Measurements from ENCODE around the gene TMEM223.
"Not testable (repeated sequence)": the region's sequence is repeated elsewhere in the genome, so short reads cannot be mapped to it uniquely, and the experiment has no call there.

The TMEM223 gene

GRCh38 chr11:62801071-62801470 lies 9.3 kb upstream of the TMEM223 start:
- DNase-seq = no peak

DNA sequence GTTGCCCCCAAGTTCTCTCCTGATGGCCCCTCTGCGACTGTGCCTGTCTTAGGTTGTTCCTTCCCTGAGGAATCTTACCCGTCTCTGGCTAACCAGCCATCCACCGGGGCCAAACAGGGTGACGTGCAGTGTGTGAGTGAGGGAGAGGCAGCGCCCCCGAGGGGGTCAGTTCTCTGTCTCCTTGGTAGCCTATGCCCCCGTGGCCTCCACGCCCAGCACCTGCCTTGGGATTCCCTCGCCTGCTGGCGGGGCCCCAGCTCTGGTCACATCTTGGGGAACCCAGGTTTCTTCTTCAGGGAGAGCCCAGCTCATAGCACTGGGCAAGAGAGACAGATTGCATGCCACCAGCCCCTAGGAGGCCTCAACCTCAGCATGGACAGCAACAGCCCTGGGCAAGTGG lies 7.7 kb upstream of the TMEM223 start:
- DNase-seq = no peak

DNA sequence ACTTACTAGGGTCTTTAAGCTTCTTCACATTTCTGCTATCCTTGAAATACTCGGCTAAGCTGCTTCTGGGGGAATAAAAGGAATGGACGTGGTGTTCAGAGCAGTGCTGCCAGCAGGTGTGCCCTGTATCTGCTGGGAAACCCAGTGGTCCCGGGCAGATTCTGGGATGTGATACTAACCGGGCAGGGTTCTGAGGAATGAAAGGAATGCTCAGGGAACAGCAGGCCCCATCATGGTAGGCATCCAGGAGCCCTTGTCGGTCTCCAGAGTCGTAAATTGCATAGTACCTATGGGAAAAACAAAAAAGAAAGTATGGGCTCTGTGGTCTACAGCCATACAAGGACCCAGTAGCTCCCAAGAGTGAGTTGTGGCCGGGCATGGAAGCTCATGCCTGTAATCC lies 4.5 kb upstream of the TMEM223 start:
- no peak for DNase-seq

- DNase-seq = no peak
Measured at GRCh38 chr11:62794201-62794775, 2.5 kb upstream of the TMEM223 start.

DNA sequence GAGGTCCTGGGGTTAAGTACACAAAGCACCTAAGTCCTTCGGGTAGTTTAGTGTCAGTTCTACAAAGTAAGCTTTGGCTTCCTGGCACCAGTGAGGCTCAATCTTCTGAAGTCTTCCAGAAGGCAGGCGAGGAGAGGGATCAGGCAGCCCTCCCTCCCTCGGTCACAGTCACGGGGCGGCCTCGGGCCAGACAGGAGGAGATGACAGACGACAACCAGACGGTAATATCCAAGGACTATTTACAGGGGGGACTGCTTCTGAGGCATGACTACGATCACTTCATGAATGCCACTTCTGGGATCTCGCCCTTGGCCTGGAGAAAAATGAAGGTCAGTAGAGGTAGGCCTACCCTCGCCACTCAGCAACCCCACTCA lies 383 bp upstream of the TMEM223 start:
- peak in 3 of 14 donors; percentile 28 to 42 (median 32) for DNase-seq

DNA sequence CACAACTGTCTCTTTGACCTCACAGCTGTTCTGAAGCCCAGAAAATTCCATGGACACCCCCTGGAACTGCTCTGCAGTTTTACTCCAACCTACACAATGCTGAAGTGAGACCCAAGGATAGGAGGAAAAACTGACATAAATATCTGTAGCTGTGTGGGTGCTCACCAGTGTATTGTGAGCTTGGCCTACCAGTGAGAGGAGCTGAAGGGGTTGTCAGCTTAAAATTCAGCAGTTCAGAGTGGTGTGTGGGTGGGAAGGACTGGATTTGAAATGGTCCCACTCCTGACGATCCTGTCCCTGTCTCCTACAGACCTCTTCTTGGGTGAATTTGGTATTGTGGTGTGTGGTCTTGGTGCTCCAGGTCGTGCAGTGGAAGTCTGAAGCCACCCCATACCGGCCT lies 2.2 kb downstream of the TMEM223 start:
- DNase-seq = no peak

DNA sequence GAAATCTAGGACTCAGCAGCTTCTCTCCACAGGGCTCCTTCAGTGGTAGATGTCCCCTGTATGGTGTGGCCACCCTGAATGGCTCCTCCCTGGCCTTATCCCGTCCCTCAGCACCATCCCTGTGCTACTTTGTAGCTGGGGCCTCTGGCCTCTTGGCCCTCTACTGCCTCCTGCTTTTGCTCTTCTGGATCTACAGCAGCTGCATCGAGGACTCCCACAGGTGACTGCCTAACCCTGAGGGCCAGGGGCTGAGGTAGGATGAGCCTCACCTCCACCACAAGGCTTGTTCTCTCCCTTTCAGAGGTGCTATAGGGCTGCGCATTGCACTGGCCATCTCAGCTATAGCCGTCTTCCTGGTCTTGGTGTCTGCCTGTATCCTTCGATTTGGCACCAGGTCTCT lies 2.8 kb downstream of the TMEM223 start:
- no peak for DNase-seq

GRCh38 chr11:62787005-62787759 lies 4.6 kb downstream of the TMEM223 start, which contains the start of gene TMEM179B:
TSS of gene TMEM179B (plus strand) at chr11:62787402. CDS start at chr11:62787432, 30 bp downstream.
- peak; percentile 65 to 95 (median 92) for DNase-seq

- DNase-seq = peak; percentile 20 to 83 (median 66)
Measured at GRCh38 chr11:62786318-62787004, 5.3 kb downstream of the TMEM223 start.

DNA sequence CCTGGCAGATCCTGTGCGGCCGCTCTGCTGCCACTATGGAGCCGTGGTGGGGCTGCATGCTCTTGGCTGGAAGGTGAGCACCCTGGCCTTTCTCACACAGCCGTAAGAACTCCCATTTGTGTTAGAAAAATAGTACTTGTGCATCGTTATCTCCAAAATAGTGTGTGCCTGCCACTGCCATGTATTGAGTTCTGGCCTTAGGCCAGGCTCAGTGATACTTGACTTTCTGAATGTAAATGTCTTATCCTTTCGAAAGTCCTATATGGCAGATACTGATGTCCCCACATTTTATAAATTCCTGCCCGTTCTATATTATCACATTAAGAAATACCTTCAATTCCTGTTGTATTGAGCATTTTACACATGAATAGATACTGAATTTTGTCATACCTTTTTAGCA lies 9.1 kb downstream of the TMEM223 start:
- no peak for DNase-seq

DNA sequence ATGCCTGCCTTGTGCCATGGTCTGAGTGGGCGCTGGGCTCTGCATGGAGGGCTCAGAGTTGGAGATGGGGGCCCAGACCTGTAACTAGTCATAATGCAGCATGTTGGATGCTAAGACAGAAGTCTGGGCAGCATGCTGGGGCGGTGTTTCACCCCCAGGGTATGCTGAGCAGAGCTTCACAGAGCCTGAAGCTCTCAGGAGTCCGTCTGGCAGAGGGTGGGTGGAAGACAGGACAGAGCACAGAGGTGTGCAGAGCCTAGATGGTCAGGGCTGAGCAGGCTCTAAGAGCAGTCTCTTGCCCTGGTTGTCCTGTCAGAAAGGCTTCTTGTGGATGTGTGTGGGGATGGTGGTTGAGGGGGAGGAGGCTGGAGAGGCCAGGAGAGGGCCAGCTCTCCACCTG lies 13.4 kb downstream of the TMEM223 start:
- DNase-seq = no peak

GRCh38 chr11:62777389-62777788 lies 14.4 kb downstream of the TMEM223 start:
- no peak for DNase-seq

DNA sequence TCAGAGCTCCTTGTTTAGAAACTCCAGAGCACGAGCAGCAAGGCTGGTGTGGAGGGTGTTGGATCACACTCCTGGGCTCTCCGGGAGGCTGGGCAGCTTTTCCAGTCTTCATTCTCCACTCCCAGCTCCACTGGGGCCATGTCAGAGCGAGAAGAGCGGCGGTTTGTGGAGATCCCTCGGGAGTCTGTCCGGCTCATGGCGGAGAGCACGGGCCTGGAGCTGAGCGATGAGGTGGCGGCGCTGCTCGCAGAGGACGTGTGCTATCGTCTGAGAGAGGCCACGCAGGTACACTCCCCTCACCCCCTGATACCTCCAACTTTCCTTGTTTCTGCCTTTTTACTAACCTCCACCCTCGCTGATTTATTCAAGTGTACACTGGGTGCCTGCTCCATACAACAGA lies 16.2 kb downstream of the TMEM223 start:
- no peak for DNase-seq

- no peak for DNase-seq
Measured at GRCh38 chr11:62774407-62774806, 17.4 kb downstream of the TMEM223 start.

DNA sequence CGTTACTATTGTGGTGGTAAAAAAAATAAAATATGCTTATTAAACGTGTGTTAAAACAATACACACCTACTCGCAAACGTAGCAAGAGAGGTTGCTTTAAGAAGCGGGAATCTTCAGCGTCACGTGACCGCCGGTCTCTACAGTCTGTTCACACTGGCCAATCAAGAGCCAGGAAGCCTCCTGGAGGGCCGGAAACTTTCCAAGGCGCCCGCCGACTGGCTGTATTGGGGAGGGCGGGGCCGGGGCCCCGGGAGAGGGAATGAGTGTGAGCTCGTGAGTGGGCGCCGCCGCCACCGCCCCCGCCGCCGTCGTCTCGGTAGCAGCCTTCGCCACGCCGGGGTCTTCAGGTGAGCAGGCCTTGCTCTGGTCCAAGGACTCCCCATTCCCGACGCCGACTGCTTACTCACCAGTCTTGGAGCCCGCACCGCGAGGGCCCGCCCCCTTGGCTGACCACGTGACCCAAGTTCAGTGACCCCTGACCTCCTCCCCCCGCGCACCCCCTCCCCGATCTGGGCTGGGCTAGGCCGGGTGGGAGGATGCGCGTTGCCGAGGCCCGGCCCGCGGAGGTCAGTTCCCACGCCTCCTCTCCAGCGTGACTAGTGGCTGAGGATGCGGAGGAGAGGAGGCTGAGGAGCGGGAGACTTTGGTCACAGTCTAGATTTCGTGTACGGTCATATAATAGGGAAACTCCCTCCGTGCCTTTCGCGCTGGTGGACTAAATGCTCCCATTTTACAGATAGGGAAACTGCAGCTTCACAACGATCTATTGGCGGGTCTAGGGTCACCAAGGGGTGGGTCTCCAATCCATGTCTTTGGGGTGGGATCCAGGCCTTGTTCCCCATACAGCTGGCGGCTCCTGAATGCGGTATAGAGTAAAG lies 20.4 kb downstream of the TMEM223 start, which contains the start of gene TAF6L:
TSS of gene TAF6L (plus strand) at position 253 of the 878 bp plus-strand sequence. CDS start 4,388 bp downstream, outside the sequence.
- peak; percentile 93 to 100 (median 99) for DNase-seq

DNA sequence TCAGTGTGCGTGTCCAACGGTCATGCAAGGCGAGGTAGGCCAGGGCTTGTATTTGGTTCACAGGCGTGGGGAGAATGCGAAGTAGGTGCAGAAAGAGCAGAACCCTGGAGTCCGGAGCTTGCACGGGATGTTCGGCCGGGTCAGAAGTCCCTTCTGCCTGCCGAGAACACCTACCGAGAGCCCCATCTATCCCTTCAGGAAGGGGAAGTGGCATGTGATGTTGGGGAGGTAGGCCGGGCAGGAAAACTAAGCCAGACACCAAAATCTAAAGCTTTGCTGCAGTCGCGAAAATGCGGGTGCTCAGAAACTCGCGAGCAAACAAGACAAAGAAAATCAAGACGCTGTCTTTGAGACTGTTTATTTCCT lies 21.0 kb downstream of the TMEM223 start:
- peak in 12 of 14 donors; percentile 17 to 89 (median 70) for DNase-seq

DNA sequence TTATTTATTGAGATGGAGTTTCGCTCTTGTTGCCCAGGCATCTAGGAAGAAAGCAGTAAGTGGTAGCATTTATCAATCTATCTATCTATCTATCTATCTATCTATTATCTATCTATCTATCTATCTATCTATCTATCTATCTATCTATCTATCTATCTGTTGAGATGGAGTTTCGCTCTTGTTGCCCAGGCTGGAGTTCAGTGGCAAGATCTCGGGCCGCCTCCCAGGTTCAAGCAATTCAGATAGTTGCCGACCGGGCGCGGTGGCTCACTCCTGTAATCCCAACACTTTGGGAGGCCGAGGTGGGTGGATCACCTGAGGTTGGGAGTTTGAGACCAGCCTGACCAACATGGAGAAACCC lies 31.0 kb downstream of the TMEM223 start:
- not testable (repeated sequence) for DNase-seq

- DNase-seq = no peak
Measured at GRCh38 chr11:62757846-62758788, 33.7 kb downstream of the TMEM223 start.

- peak in 2 of 14 donors; percentile 8 to 11 for DNase-seq
Measured at GRCh38 chr11:62755086-62755615, 36.7 kb downstream of the TMEM223 start.

DNA sequence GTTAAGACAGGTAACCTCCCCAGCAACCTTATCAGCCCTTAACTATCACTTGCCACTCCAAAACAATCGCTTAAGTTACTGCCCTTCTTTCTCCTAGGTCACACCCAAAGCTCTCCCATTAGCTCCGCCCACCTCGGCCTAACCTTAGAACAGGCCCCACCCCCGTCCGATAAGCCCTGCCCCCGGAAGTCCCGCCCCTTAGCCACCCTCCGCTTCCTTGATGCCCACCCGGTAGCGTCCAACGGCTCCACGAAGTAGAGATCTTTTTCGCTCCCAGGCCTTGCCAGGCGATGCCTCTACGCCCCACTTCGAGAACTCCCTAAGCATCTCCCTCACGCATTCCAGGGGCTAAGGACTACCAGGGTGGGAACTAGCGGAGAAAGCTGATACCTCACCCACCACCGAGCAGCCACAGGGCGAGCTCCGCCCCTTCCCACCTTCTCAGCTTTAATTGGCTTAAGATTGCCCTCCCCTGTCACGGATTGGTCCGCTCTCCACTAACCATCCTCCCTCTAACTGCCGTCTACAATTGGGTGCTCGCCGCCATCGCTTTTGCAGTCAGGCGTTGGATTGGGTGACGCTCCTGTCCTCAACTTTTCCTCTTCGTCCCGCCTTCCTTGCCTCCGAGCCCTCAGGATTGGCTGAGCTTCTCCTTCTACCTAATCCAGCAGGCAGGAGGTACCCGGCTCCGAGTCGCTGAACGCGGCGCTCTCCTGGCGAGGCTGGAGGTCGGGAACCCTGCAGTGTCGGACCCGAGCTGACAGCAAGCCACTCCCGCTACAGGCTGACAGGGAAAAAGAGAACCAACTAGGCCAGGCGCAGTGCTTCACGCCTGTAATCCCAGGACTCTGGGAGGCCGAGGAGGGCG lies 37.8 kb downstream of the TMEM223 start, which contains the start of gene ZBTB3:
TSS of gene ZBTB3 (minus strand) at position 425 of the 868 bp plus-strand sequence. CDS start 496 bp downstream, outside the sequence.
- DNase-seq = peak; percentile 92 to 100 (median 98)
